GM10266 (cell line): ENCODE measurements around the gene MID1.
A peak's percentile ranks its signal among the peaks of the same experiment; 100 is the strongest.

Source experiments
- DNase-seq: peaks from one replicate; pipeline ENCODE4 v3.0.0; 2012; ENCODE audit errors: extremely low spot score
- CTCF ChIP-seq: IDR thresholded peaks from 2 replicates; pipeline ENCODE4 v1.5.1; 2012; ENCODE audit warnings: mild to moderate bottlenecking, low read depth; ENCODE audit not compliant: control insufficient read depth, insufficient read depth; ENCODE audit errors: missing control alignments

MID1 gene

GRCh38 chrX:10485326-10485725 lies 135.1 kb downstream of the MID1 start:
- TF ChIP-seq CTCF: no peak
- DNase-seq: no peak

DNA sequence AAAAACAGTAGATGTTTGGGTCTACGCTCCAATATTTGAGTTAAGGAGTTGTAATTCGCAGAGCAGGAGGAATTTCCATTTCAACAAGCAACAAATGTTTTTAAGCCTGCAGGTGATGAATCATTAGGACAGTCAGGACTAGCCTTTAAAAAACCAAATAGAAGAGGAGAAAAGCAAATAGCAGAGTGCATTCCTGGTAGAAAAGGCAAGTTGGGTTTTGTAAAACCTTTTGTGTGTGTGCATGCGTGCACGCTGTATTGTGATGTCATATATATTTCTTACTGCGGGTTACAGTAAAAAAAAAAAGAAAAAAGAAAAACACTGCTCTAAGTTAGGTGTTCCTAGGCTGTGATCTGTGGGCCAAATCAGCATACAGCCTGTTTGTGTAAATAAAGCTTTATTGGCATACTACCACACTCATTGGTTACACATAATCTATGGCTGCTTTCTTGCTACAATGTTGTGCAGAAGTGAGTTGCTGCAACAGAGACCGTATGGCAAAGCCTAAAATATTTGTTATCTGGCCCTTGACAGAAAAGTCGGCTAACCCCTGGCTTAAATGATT lies 135.6 kb downstream of the MID1 start:
- TF ChIP-seq CTCF: no peak
- DNase-seq: no peak

DNA sequence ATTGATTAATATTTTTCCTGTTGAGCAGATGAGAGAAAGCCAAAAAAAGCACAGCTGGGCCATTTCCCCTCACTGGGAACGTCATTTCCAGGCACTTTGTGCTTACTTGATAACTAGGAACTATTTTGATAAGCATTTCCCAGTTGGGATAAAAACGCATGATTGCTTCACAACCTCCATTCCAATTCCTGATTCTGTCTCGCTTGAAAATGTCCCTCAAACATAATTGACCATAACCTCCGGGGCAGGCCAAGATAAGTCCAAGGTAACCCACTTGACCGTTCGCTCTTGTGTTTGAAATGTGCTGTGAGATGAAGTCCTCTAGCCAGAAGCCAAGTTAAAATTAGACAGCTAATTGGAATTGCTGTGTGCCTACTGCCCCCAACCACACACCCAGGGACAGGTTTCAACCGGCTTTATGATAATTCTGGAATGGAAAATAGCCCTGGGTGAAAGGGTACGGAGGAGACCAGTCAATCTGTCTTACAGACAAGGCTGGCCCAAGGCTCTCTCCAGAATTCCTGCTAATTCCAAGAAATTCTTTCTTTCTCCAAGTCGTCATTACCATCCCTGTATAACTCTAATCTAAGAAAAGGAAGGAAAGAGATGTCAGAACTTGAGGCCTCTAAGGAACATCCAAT lies 137.1 kb downstream of the MID1 start:
- no peak for DNase-seq
- no peak for TF ChIP-seq CTCF

- DNase-seq: no peak
- TF ChIP-seq CTCF: no peak
Measured at GRCh38 chrX:10482708-10483107, 137.7 kb downstream of the MID1 start.

- peak; percentile 5 for DNase-seq
- TF ChIP-seq CTCF: no peak
Measured at GRCh38 chrX:10482261-10482660, 138.1 kb downstream of the MID1 start.

GRCh38 chrX:10480861-10481260 lies 139.5 kb downstream of the MID1 start:
- no peak for DNase-seq
- TF ChIP-seq CTCF: no peak

GRCh38 chrX:10479508-10479907 lies 140.9 kb downstream of the MID1 start:
- no peak for TF ChIP-seq CTCF
- no peak for DNase-seq
